IMR-90 (cell line): ENCODE data around the gene TMCC1. TPM values are rescaled to one million over a fixed set of nuclear protein-coding genes. Genes with fewer than 3 reads are reported as not detected.

ENCODE experiments used
- ATAC-seq: fragments of 200-7000 bp; cut with Tn5 transposase; 2 replicates; pipeline ENCODE4 v1.9.1; 2020; ENCODE audit warnings: low read depth, mild to moderate bottlenecking, moderate library complexity
- BruUV-seq: library from RNA; stranded (reverse); fragments of 400-500 nt; replicated peaks from 2 replicates; lab custom pipeline; 2021; lab: Mats Ljungman, UMichigan
- CTCF ChIA-PET: fragments of 300-600 bp; formaldehyde crosslinking; extraction: SDS; loops from one replicate; lab custom pipeline; 2021; ENCODE audit warnings: antibody characterized with exemption; lab: Yijun Ruan, JAX
- POLR2A ChIA-PET: fragments of 300-600 bp; sonication (Branson Sonifier 250); formaldehyde crosslinking; loops from one replicate; lab custom pipeline; 2022; ENCODE audit warnings: antibody characterized with exemption; ENCODE audit not compliant: unreplicated experiment; lab: Charles Lee
- DNase-seq: peaks from one replicate; pipeline ENCODE4 v3.0.0; 2013
- H2AFZ ChIP-seq: replicated peaks from 2 replicates; pipeline ENCODE3; 2013; ENCODE audit warnings: low read length, mild to moderate bottlenecking; ENCODE audit not compliant: poor library complexity
- H2AK5ac ChIP-seq: 2 replicates; pipeline ENCODE4 v1.6.1; 2013; ENCODE audit warnings: low read depth, low read length, inconsistent platforms
- H2AK9ac ChIP-seq: replicated peaks from 2 replicates; pipeline ENCODE3; 2013; ENCODE audit warnings: mild to moderate bottlenecking, low read depth, low read length, moderate library complexity; ENCODE audit not compliant: poor library complexity
- H2BK120ac ChIP-seq: 2 replicates; pipeline ENCODE4 v1.6.1; 2013; ENCODE audit warnings: low read depth, low read length, inconsistent platforms
- H2BK15ac ChIP-seq: 3 replicates; pipeline ENCODE4 v1.6.1; 2013; ENCODE audit warnings: low read depth, low read length, inconsistent platforms
- H2BK20ac ChIP-seq: 2 replicates; pipeline ENCODE4 v1.6.1; 2013; ENCODE audit warnings: low read depth, mild to moderate bottlenecking, inconsistent platforms, low read length, moderate library complexity
- H2BK5ac ChIP-seq: 2 replicates; pipeline ENCODE4 v1.6.1; 2013; ENCODE audit warnings: mild to moderate bottlenecking, low read depth, low read length, inconsistent platforms; ENCODE audit not compliant: poor library complexity, severe bottlenecking
- H3K14ac ChIP-seq: replicated peaks from 2 replicates; pipeline ENCODE4 v1.6.1; 2013; ENCODE audit warnings: low read depth, low read length, inconsistent platforms
- H3K18ac ChIP-seq: 2 replicates; pipeline ENCODE4 v1.6.1; 2013; ENCODE audit warnings: low read depth, low read length, control low read depth
- H3K23ac ChIP-seq: 2 replicates; pipeline ENCODE4 v1.6.1; 2013; ENCODE audit warnings: low read depth, low read length, inconsistent platforms
- H3K27ac ChIP-seq: 2 replicates; pipeline ENCODE4 v1.5.1; 2013; ENCODE audit warnings: mild to moderate bottlenecking, control low read depth, low read length; ENCODE audit not compliant: insufficient read depth
- H3K27me3 ChIP-seq: 2 replicates; pipeline ENCODE4 v1.6.1; 2013; ENCODE audit warnings: low read length; ENCODE audit not compliant: control insufficient read depth, insufficient read depth
- H3K36me3 ChIP-seq: 2 replicates; pipeline ENCODE4 v1.6.1; 2013; ENCODE audit warnings: low read length, mixed read lengths; ENCODE audit not compliant: control insufficient read depth, insufficient read depth
- H3K4ac ChIP-seq: 2 replicates; pipeline ENCODE4 v1.6.1; 2013; ENCODE audit warnings: low read depth, low read length, inconsistent platforms
- H3K4me1 ChIP-seq: 2 replicates; pipeline ENCODE4 v1.6.1; 2013; ENCODE audit warnings: low read length, mixed read lengths; ENCODE audit not compliant: control insufficient read depth, insufficient read depth
- H3K4me2 ChIP-seq: 2 replicates; pipeline ENCODE4 v1.6.1; 2013; ENCODE audit warnings: low read depth, mild to moderate bottlenecking, control low read depth, low read length, moderate library complexity
- H3K4me3 ChIP-seq: 2 replicates; pipeline ENCODE4 v1.5.1; 2013; ENCODE audit warnings: low read depth, mild to moderate bottlenecking, control low read depth, low read length, moderate library complexity; ENCODE audit not compliant: insufficient read depth
- H3K56ac ChIP-seq: 2 replicates; pipeline ENCODE4 v1.6.1; 2013; ENCODE audit warnings: low read length, inconsistent platforms; ENCODE audit not compliant: insufficient read depth; ENCODE audit errors: extremely low read depth
- H3K79me1 ChIP-seq, 2 experiments: 2 replicates each; pipeline ENCODE4 v1.6.1; 2013; ENCODE audit warnings: low read length in 2 of 2, inconsistent platforms in 1 of 2, low read depth in 1 of 2
- H3K9ac ChIP-seq: 2 replicates; pipeline ENCODE4 v1.6.1; 2013; ENCODE audit warnings: low read depth, low read length, control low read depth
- H3K9me1 ChIP-seq: 2 replicates; pipeline ENCODE4 v1.6.1; 2013; ENCODE audit warnings: low read length, inconsistent platforms; ENCODE audit not compliant: insufficient read depth
- H3K9me3 ChIP-seq: 2 replicates; pipeline ENCODE4 v1.6.1; 2013; ENCODE audit warnings: low read length; ENCODE audit not compliant: control insufficient read depth, insufficient read depth
- H4K20me1 ChIP-seq: 2 replicates; pipeline ENCODE4 v1.6.1; 2013; ENCODE audit warnings: low read length, inconsistent platforms; ENCODE audit not compliant: insufficient read depth
- H4K5ac ChIP-seq: 2 replicates; pipeline ENCODE4 v1.6.1; 2013; ENCODE audit warnings: mild to moderate bottlenecking, low read depth, low read length, control low read depth
- H4K8ac ChIP-seq, 2 experiments: 2 replicates each; pipeline ENCODE4 v1.6.1; 2013; ENCODE audit warnings: low read depth in 2 of 2, low read length in 2 of 2, control low read depth in 1 of 2, inconsistent platforms in 1 of 2
- H4K91ac ChIP-seq: 2 replicates; pipeline ENCODE4 v1.6.1; 2013; ENCODE audit warnings: low read depth, low read length, inconsistent platforms; ENCODE audit not compliant: insufficient read depth
- BHLHE40 ChIP-seq: fragments of 150-350 bp; IDR thresholded peaks from 2 replicates; pipeline ENCODE4 v1.6.1; 2016; ENCODE audit warnings: mild to moderate bottlenecking, low read depth, low read length
- CEBPB ChIP-seq: IDR thresholded peaks from 2 replicates; pipeline ENCODE4 v1.6.1; 2012; ENCODE audit warnings: low read depth, low read length, improper control_type of control experiment
- CTCF ChIP-seq: conservative IDR thresholded peaks from 2 replicates; pipeline ENCODE4 v1.5.1; 2012; ENCODE audit warnings: mild to moderate bottlenecking, low read depth, low read length, improper control_type of control experiment
- FOS ChIP-seq: fragments of 150-350 bp; IDR thresholded peaks from 2 replicates; pipeline ENCODE4 v1.6.1; 2016; ENCODE audit warnings: low read depth, low read length
- MAFK ChIP-seq: IDR thresholded peaks from 2 replicates; pipeline ENCODE4 v1.6.1; 2012; ENCODE audit warnings: low read depth, low read length, improper control_type of control experiment
- NFE2L2 ChIP-seq: fragments of 150-350 bp; IDR thresholded peaks from 2 replicates; pipeline ENCODE4 v1.6.1; 2016; ENCODE audit warnings: low read depth, mild to moderate bottlenecking, low read length
- SMC3 ChIP-seq: fragments of 150-350 bp; IDR thresholded peaks from 2 replicates; pipeline ENCODE4 v1.6.1; 2016; ENCODE audit warnings: low read depth, mild to moderate bottlenecking, antibody characterized with exemption, low read length, moderate library complexity
- USF2 ChIP-seq: fragments of 150-350 bp; IDR thresholded peaks from 2 replicates; pipeline ENCODE4 v1.6.1; 2017; ENCODE audit warnings: mild to moderate bottlenecking, antibody characterized with exemption, low read length, low read depth
- WGBS, 2 experiments: methylation state at CpG; one replicate each; pipeline versions ENCODE4 v1.1.5 to v1.1.7; 2013; ENCODE audit warnings: missing lambda C conversion rate in 2 of 2; ENCODE audit not compliant: insufficient read length in 1 of 2; ENCODE audit errors: extremely low coverage in 2 of 2; 5-methylcytosine and 5-hydroxymethylcytosine counted together
- dilution Hi-C: fragments of 300-500 bp; cut with HindIII; formaldehyde crosslinking; loops from one replicate; pipeline ENCODE4 v1.14.3; 2018; ENCODE audit warnings: low sequenced_read_pairs; ENCODE audit not compliant: unreplicated experiment
- in situ Hi-C: fragments of 300-500 bp; cut with MboI; formaldehyde crosslinking; loops from 3 replicates; pipeline ENCODE4 v1.14.3; 2019; ENCODE audit warnings: low sequenced_read_pairs, inconsistent platforms, mixed read lengths
- intact Hi-C: fragments of 100-400 bp; cut with micrococcal nuclease; formaldehyde crosslinking; loops from 2 replicates; pipeline ENCODE4 v1.10.0; 2022
- polyA plus RNA-seq, 3 experiments: library from polyadenylated mRNA; depleted of rRNA; stranded (reverse); fragments of >200 nt; gene quantifications; 2 replicates each; pipeline ENCODE4 v1.2.3, GENCODE V29; 2012; ENCODE audit warnings: low replicate concordance in 1 of 3
- total RNA-seq: library from RNA; depleted of rRNA; stranded (reverse); fragments of >200 nt; gene quantifications from 2 replicates; pipeline ENCODE4 v1.2.3, GENCODE V29; 2012

TMCC1 gene
- total and polyA plus RNA-seq, 2 of the 4 experiments (the other 2 are of a cell fraction), result 5.0 to 7.3 TPM

GRCh38 chr3:129616291-129616690 is 277.2 kb downstream of the TMCC1 start:
- H2AFZ ChIP-seq, result peak overlapping the region; percentile 61
- peaks cover 15% of the 10 kb centered on the region for H3K9me1 ChIP-seq
- H3K18ac ChIP-seq, result no peak overlapping the region
- CTCF ChIA-PET, result no interaction called here
- H4K20me1 ChIP-seq, result no peaks in the 10 kb centered on the region
- H2AK5ac ChIP-seq, result peak overlapping the region; percentile 54; the same call in 1 of the 2 replicates
- in situ Hi-C loops, result loop anchor here (25.0 kb wide), 1 partner anchor 229 kb away; no protein-coding TSS in a partner anchor
- ATAC-seq (no peak), DNase-seq (no peak)
- H3K56ac ChIP-seq, result no peak overlapping the region
- no peak overlapping the region for H3K9ac ChIP-seq
- no peak overlapping the region for H3K4me3 ChIP-seq
- H4K91ac ChIP-seq, result no peak overlapping the region
- H4K8ac ChIP-seq, result 0 out of 4 replicates have a peak overlapping the region, but pooled peaks of 1 of the 2 experiments have one; percentile 10
- no peaks in the 10 kb centered on the region for H3K27me3 ChIP-seq
- POLR2A ChIA-PET, result no interaction called here
- H2BK5ac ChIP-seq, result no peak overlapping the region
- no peak overlapping the region for H3K4me2 ChIP-seq
- peak overlapping the region; percentile 37 for H2AK9ac ChIP-seq
- no peak for TF ChIP-seq FOS
- TF ChIP-seq MAFK, result no peak
- no peak for TF ChIP-seq NFE2L2
- TF ChIP-seq SMC3, result no peak
- TF ChIP-seq USF2, result no peak
- TF ChIP-seq BHLHE40, result no peak
- no peak for TF ChIP-seq CEBPB
- no peak for TF ChIP-seq CTCF
- intact Hi-C loops, result no loop called here
- no peak overlapping the region; the same call in 1 of the 2 replicates for H3K14ac ChIP-seq
- H3K23ac ChIP-seq, result no peak overlapping the region
- no TSS peak for BruUV-seq
- H3K4ac ChIP-seq, result peak overlapping the region; percentile 35; the same call in 1 of the 2 replicates
- H3K36me3 ChIP-seq, result no peaks in the 10 kb centered on the region
- H3K79me1 ChIP-seq, result no peaks in the 10 kb centered on the region; a peak in 1 of 4 replicates
- H2BK20ac ChIP-seq, result no peak overlapping the region
- H4K5ac ChIP-seq, result no peak overlapping the region
- WGBS, 2 experiments, result 44% methylated on average over 6 of the region's 8 CpGs; no CpG with 5 or more reads in 1 of the 2 experiments
- no peaks in the 10 kb centered on the region for H3K9me3 ChIP-seq
- no peak overlapping the region for H3K27ac ChIP-seq
- 0 out of 2 replicates have a peak overlapping the region, but pooled peaks have one; percentile 4 for H2BK120ac ChIP-seq
- H2BK15ac ChIP-seq, result no peak overlapping the region
- H3K4me1 ChIP-seq, result peaks cover 12% of the 10 kb centered on the region
- dilution Hi-C loops, result no loop called here
